D721Med (cell line): ENCODE measurements around the gene PVALEF.
A peak's percentile ranks its signal among the peaks of the same experiment; 100 is the strongest.
"Not testable (repeated sequence)": the region's sequence is repeated elsewhere in the genome, so short reads cannot be mapped to it uniquely, and the experiment has no call there.

Source experiments
- DNase-seq: peaks from one replicate; pipeline ENCODE4 v3.0.0; 2011; ENCODE audit warnings: low spot score; ENCODE audit not compliant: insufficient read length
- FAIRE-seq: peaks from 2 replicates; lab custom pipeline; 2011; peaks lifted over from hg19 to GRCh38; lab: Jason Lieb, UNC
- TF ChIP-seq, protein P1 (sequence below): IDR thresholded peaks from 2 replicates; pipeline ENCODE4 v1.5.1; 2012; ENCODE audit warnings: mild to moderate bottlenecking, control low read depth; ENCODE audit not compliant: insufficient read depth; ENCODE audit errors: missing control alignments

PVALEF gene

DNA sequence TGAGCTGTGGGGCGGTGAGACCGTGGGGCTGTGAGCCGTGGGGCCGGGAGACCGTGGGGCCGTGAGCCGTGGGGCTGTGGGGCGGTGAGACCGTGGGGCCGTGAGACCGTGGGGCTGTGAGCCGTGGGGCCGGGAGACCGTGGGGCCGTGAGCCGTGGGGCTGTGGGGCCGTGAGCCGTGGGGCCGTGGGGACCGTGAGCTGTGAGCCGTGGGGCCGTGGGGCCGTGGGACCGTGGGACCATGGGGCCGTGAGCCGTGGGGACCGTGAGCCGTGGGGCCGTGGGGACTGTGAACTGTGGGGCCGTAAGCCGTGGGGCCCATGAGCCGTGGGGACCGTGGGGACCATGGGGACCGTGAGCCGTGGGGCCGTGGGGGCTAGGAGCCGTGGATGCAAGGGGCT, 24.6 kb upstream of the PVALEF start:
- TF ChIP-seq, protein P1, sequence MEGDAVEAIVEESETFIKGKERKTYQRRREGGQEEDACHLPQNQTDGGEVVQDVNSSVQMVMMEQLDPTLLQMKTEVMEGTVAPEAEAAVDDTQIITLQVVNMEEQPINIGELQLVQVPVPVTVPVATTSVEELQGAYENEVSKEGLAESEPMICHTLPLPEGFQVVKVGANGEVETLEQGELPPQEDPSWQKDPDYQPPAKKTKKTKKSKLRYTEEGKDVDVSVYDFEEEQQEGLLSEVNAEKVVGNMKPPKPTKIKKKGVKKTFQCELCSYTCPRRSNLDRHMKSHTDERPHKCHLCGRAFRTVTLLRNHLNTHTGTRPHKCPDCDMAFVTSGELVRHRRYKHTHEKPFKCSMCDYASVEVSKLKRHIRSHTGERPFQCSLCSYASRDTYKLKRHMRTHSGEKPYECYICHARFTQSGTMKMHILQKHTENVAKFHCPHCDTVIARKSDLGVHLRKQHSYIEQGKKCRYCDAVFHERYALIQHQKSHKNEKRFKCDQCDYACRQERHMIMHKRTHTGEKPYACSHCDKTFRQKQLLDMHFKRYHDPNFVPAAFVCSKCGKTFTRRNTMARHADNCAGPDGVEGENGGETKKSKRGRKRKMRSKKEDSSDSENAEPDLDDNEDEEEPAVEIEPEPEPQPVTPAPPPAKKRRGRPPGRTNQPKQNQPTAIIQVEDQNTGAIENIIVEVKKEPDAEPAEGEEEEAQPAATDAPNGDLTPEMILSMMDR: no peak
- DNase-seq (no peak), FAIRE-seq (no peak)

DNA sequence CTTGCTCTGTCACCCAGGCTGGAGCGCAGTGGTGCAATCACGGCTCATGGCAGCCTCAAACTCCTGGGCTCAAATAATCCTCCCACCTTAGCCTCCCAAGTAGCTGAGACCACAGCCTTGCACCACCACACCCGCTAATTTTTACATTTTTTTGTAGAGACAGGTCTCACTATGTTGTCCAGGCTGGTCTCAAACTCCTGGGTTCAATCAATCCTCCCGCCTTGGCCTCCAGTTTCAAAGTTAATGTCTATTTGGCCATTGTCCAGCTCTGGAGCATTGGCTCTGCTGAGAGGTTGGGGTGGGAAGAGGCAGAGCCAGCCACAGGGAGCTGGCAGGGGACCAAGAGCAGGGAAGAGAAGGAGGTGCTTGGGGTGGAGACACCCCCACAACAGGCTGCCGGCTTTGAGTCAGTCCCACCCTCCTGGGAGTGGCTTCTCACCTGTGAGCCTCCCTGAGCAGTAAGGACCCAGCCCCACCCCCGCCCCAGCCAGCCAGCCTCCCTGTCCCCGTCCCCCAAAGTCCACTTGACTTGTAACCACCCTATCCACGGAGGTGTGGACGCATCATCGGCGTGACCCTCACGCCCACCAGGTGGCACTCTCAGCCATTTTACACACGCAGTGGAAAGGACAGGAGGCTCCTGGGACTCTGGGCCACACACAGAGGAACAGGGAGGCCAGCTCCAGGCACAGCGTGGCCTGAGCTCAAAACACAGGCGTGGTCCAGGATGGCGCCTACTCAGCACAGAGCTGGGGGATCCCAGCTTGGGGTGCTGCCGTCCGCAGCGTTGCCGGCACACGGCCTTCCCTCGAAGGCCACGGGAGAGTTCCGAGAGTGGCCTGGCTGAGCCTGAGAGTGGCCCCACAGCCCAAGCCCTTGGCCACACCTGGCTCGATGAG, 22.8 kb upstream of the PVALEF start:
- TF ChIP-seq, protein P1: peak; percentile 99
- FAIRE-seq: no peak
- DNase-seq: peak; percentile 80

DNA sequence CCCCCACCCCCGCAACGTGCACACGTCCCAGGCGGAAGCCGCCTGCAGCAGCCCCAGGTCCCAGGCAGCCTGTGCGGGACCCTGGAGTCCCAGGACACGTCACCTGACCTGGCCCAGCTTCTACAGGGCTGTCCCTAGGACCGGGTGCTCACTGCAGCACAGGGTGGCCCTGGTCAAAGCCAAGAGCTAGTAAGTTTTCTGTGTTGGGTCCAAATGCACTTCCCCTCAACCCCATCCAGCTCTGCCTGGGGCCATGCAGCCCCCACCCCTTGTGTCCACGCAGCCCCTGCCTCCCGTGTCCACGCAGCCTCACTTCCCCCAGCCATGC, 22.1 kb upstream of the PVALEF start:
- TF ChIP-seq, protein P1: no peak
- no peak for FAIRE-seq
- no peak for DNase-seq

DNA sequence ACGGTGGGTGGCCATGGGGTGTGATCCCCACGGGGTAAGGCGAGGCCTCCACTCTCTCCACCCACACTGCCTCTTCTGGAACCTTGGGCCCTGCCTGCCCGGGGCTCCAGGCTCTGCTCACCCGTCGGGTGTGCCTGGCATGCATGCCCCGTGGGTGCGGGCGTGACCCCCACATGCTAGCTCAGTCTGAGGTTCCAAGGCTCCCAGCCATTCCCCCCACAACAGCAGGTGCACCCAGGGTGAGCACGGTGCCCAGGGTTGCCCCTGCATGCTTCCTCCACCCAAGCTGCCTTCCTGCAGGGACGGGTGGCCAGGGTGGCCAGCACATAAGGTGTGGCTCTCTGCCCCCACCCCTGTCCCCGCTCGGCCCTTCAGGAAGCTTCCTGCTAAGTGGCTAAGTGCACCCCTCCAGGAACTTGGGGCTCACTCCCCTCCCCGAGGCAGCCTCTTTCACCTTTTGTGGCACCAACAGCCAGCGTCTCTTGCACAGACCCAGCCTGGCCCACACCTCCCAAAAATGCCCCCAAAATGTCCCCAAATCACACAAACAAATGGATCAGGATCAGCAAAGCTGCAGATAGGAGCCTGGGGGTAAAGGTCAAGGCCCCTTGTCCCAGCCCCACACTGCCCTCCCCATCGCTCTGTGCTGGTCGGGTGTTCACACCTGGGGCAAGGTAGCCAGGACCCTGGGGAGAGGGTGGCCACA, 21.4 kb upstream of the PVALEF start:
- TF ChIP-seq, protein P1: no peak
- no peak for FAIRE-seq

DNA sequence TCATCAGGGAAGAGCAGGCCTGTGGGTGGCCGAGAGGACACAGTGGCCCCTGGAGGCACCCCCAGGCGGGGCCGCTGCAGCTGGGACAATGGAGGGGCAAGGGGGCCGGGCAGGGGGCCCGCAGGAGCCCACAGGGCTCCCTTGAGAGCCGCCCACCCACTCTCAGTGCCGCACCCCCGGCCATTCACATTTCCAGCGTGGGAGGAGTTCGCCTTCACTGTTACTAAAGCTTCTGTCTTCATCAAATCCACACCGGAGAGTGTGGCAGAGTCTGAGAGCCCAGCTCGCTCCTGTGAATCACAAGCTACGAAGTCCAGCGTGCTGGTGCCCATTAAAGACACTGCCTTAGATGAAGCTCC, 20.9 kb upstream of the PVALEF start:
- FAIRE-seq: no peak
- TF ChIP-seq, protein P1: no peak
- no peak for DNase-seq

More for the DNA sequence above, 21.4 kb upstream of the PVALEF start:
- no peak for DNase-seq

- DNase-seq, FAIRE-seq: not testable (repeated sequence)
Observed at GRCh38 chr17:81146208-81146607, 19.1 kb upstream of the PVALEF start.

DNA sequence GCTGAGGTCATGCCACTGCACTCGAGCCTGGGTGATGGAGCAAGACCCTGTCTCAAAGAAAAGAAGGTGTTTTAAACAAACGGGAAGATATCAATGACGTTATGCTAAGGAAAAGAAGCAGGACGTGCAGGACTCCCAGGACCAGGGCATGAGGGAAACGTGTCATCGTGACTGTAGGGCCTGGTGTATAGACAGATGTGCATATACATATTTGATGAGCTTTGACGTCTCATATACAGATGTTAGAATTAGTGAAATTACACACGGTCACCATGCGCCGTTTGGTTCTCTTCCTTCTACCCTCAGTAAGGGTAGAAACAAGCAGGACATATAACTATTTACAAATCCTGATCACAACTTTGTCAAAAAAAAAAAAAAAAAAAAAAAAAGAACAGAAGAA, 17.6 kb upstream of the PVALEF start:
- TF ChIP-seq, protein P1: no peak
- FAIRE-seq (no peak), DNase-seq (no peak)
